Measurements from ENCODE around the gene KYNU. TPM values are rescaled to one million over a fixed set of nuclear protein-coding genes. Genes with fewer than 3 reads are reported as not detected.

The KYNU gene
- total and polyA plus RNA-seq, 2 of the 13 experiments (the other 11 are each of a cell fraction or from before 2014, with no cell fraction given), result 21.9 to 68.6 TPM

- WGBS (ENCODE audit: low lambda C conversion rate), result 38% methylated on average over 2 of the region's 2 CpGs
- peak overlapping the region; percentile 82 for H3K4me2 ChIP-seq (ENCODE audit: low read depth, low read length)
- no peaks in the 10 kb centered on the region for H3K27me3 ChIP-seq (ENCODE audit: control insufficient read depth in 1 of 2, insufficient read depth in 2 of 2, low read length in 2 of 2)
- H3K4me1 ChIP-seq (ENCODE audit: insufficient read depth, low read length), result peaks cover 74% of the 10 kb centered on the region
- H3K79me2 ChIP-seq (ENCODE audit: insufficient read depth, low read length), result no peaks in the 10 kb centered on the region
- BruUV-seq (replicated peaks), result no TSS peak
- H4K20me1 ChIP-seq (ENCODE audit: insufficient read depth, low read length), result no peaks in the 10 kb centered on the region
- ChIA-PET CTCF (ENCODE audit: low intra/inter-chr PET ratio, low total read pairs) (no interaction called here), POLR2A (no interaction called here)
- in situ Hi-C loops (cut with HindIII; ENCODE audit: extremely low pct_ligation_motif_present, low pct_unique_long_range_greater_than_20kb), result no loop called here
- H3K9me3 ChIP-seq (ENCODE audit: low read length), result no peaks in the 10 kb centered on the region
- intact Hi-C loops (cut with micrococcal nuclease; ENCODE audit: unreplicated experiment), result no loop called here
- H3K4me3 ChIP-seq (replicated peaks in 1 of 3; ENCODE audit: insufficient read depth in 1 of 3, low read depth in 2 of 3, low read length in 3 of 3), result peak overlapping the region in 2 of 3 experiments; percentile 26 to 48; a peak in 2 of 6 replicates
- peak overlapping the region; percentile 74 for H3K27ac ChIP-seq (ENCODE audit: extremely low read length, insufficient read depth, low read length)
- H2AFZ ChIP-seq (ENCODE audit: low read length), result peak overlapping the region; percentile 97
- peak; percentile 72 for FAIRE-seq
- peak; percentile 18; the same call in 2 of the 3 replicates for ATAC-seq
- no peaks in the 10 kb centered on the region for H3K36me3 ChIP-seq (replicated peaks in 1 of 2; ENCODE audit: control insufficient read depth in 1 of 2, insufficient read depth in 2 of 2, low read length in 2 of 2)
- H3K9ac ChIP-seq (ENCODE audit: insufficient read depth, low read depth, low read length), result peak overlapping the region; percentile 37
- DNase-seq (ENCODE audit: low spot score), result peak; percentile 31
- TF ChIP-seq NFE2 (CRISPR knock-in tag; IDR thresholded peaks at IDR 0.05) (no peak), GATAD1 (CRISPR knock-in tag; IDR thresholded peaks at IDR 0.05) (0 out of 2 replicates have a peak, but pooled peaks have one; percentile 17), SMAD3 (CRISPR knock-in tag; IDR thresholded peaks at IDR 0.05) (0 out of 2 replicates have a peak, but pooled peaks have one; percentile 47), ZNF746 (CRISPR knock-in tag; IDR thresholded peaks at IDR 0.05) (no peak), CBX1 (IDR thresholded peaks at IDR 0.05; ENCODE audit: low read depth) (no peak), EEA1 (CRISPR knock-in tag; IDR thresholded peaks at IDR 0.05; ENCODE audit: borderline replicate concordance) (no peak), ZSCAN31 (CRISPR knock-in tag; IDR thresholded peaks at IDR 0.05; ENCODE audit: low read depth) (no peak), ZNF232 (CRISPR knock-in tag; IDR thresholded peaks at IDR 0.05; ENCODE audit: borderline replicate concordance) (no peak), MED1 (CRISPR knock-in tag; IDR thresholded peaks at IDR 0.05) (no peak), SRY (CRISPR knock-in tag; IDR thresholded peaks at IDR 0.05) (no peak), ZNF737 (CRISPR knock-in tag; IDR thresholded peaks at IDR 0.05; ENCODE audit: borderline replicate concordance) (no peak), JUND (CRISPR knock-in tag; IDR thresholded peaks at IDR 0.05) (no peak), KIAA2018 (CRISPR knock-in tag; IDR thresholded peaks at IDR 0.05; ENCODE audit: borderline replicate concordance) (no peak), ZNF800 (CRISPR knock-in tag; IDR thresholded peaks at IDR 0.05) (no peak), SNAI1 (CRISPR knock-in tag; IDR thresholded peaks at IDR 0.05; ENCODE audit: borderline replicate concordance) (no peak), ZNF230 (CRISPR knock-in tag; IDR thresholded peaks at IDR 0.05) (no peak)
These were observed 6.9 kb upstream of the KYNU start for GRCh38 chr2:142870526-142870925.

All from HepG2 (cell line).